NAMALWA (cell line): ENCODE results near the gene TMEM43.
"Not testable (repeated sequence)": the region's sequence is repeated elsewhere in the genome, so short reads cannot be mapped to it uniquely, and the experiment has no call there.

Experiments used
- DNase-seq: peaks from one replicate; pipeline ENCODE4 v3.0.0-alpha.2; 2015; ENCODE audit warnings: low spot score

Gene TMEM43

GRCh38 chr3:14124615-14125192 lies at the start of gene TMEM43, which contains the start of gene CHCHD4:
TSS of gene TMEM43 (plus strand) at chr3:14125052. CDS start at chr3:14125194, 142 bp downstream.
TSS of gene CHCHD4 (minus strand) at chr3:14124870. CDS start at chr3:14124676, 194 bp downstream.
- DNase-seq: peak; percentile 99

- DNase-seq: not testable (repeated sequence)
Observed at GRCh38 chr3:14075233-14075632, 49.6 kb upstream of the TMEM43 start.

GRCh38 chr3:14077310-14077709 lies 47.5 kb upstream of the TMEM43 start:
- no peak for DNase-seq

GRCh38 chr3:14082108-14082657 lies 42.7 kb upstream of the TMEM43 start:
- no peak for DNase-seq

GRCh38 chr3:14087461-14087860 lies 37.4 kb upstream of the TMEM43 start:
- not testable (repeated sequence) for DNase-seq

- not testable (repeated sequence) for DNase-seq
Observed at GRCh38 chr3:14091959-14092358, 32.9 kb upstream of the TMEM43 start.

GRCh38 chr3:14092464-14092863 lies 32.4 kb upstream of the TMEM43 start:
- no peak for DNase-seq

- DNase-seq: no peak
Observed at GRCh38 chr3:14093831-14094230, 31.0 kb upstream of the TMEM43 start.

- DNase-seq: peak; percentile 34
Observed at GRCh38 chr3:14096742-14097141, 28.1 kb upstream of the TMEM43 start.

GRCh38 chr3:14097616-14098391 lies 27.0 kb upstream of the TMEM43 start:
- no peak for DNase-seq

GRCh38 chr3:14109821-14110220 lies 15.0 kb upstream of the TMEM43 start:
- DNase-seq: not testable (repeated sequence)

- no peak for DNase-seq
Observed at GRCh38 chr3:14110699-14111098, 14.2 kb upstream of the TMEM43 start.

- DNase-seq: no peak
Observed at GRCh38 chr3:14113965-14114635, 10.8 kb upstream of the TMEM43 start.

- DNase-seq: no peak
Observed at GRCh38 chr3:14117468-14118399, 7.1 kb upstream of the TMEM43 start.

- DNase-seq: no peak
Observed at GRCh38 chr3:14118400-14119381, 6.2 kb upstream of the TMEM43 start.

- DNase-seq: no peak
Observed at GRCh38 chr3:14119651-14120050, 5.2 kb upstream of the TMEM43 start.

GRCh38 chr3:14120111-14120920 lies 4.5 kb upstream of the TMEM43 start:
- DNase-seq: no peak

GRCh38 chr3:14120921-14121448 lies 3.9 kb upstream of the TMEM43 start:
- DNase-seq: not testable (repeated sequence)

- DNase-seq: no peak
Observed at GRCh38 chr3:14121859-14122258, 3.0 kb upstream of the TMEM43 start.
